ENCODE data around the gene XRCC4. TPM values are rescaled to one million over a fixed set of nuclear protein-coding genes. Genes with fewer than 3 reads are reported as not detected.

Gene XRCC4
- total RNA-seq, 6 experiments from 2014 or later = 13.6 to 17.1 (median 14.4) TPM

DNA sequence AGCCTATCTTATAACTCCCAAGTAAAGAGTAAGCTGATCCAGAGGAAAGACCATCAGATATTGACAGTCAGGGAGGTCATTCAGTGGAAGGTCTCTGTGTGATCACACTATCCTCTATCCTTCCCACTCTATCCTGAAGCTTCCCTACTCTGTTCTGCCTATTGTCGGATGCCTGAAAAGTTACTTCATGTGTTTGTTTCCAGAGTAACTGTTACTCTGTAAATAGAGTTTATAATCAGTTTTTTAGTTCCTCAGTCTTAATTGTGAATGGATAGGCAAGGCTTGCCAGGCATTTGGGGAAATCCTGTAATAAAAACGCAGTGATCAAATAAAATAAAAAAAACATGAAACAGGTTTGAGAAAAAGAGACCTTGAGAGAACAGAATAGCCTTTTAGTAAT is 79.8 kb downstream of the XRCC4 start:
- no peak for DNase-seq
- no peaks in the 10 kb centered on the region for H3K9me3 Mint-ChIP-seq
- no peaks in the 10 kb centered on the region for H3K36me3 Mint-ChIP-seq (ENCODE audit: low read depth)
- H3K4me1 Mint-ChIP-seq (ENCODE audit: low read depth) = no peaks in the 10 kb centered on the region
- TF ChIP-seq, protein P1, sequence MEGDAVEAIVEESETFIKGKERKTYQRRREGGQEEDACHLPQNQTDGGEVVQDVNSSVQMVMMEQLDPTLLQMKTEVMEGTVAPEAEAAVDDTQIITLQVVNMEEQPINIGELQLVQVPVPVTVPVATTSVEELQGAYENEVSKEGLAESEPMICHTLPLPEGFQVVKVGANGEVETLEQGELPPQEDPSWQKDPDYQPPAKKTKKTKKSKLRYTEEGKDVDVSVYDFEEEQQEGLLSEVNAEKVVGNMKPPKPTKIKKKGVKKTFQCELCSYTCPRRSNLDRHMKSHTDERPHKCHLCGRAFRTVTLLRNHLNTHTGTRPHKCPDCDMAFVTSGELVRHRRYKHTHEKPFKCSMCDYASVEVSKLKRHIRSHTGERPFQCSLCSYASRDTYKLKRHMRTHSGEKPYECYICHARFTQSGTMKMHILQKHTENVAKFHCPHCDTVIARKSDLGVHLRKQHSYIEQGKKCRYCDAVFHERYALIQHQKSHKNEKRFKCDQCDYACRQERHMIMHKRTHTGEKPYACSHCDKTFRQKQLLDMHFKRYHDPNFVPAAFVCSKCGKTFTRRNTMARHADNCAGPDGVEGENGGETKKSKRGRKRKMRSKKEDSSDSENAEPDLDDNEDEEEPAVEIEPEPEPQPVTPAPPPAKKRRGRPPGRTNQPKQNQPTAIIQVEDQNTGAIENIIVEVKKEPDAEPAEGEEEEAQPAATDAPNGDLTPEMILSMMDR (IDR thresholded peaks at IDR 0.05) = no peak
- H3K27me3 Mint-ChIP-seq (ENCODE audit: insufficient read depth) = no peaks in the 10 kb centered on the region
- no peak overlapping the region for H3K27ac Mint-ChIP-seq
- no peak overlapping the region for H3K4me3 Mint-ChIP-seq

DNA sequence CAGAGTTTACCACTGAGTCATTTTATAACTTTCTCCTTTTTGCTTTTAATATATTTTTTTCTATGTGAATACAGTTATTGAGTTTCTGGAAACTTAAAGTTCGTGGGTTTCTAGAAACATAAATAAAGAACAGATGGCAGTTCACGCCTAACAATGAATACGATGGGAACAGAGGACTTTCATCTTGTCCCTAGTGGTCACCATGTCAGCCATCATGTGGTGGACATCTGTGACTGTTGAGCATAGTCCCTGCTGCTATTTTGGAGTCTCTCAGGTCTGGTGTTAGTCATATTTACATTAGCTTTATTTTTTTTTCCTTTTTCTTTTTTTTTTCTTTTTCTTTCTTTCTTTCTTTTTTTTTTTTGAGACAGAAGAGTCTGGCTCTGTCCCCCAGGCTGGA is 85.3 kb downstream of the XRCC4 start:
- Mint-ChIP-seq H3K27ac (no peak overlapping the region), H3K9me3 (no peaks in the 10 kb centered on the region), H3K36me3 (ENCODE audit: low read depth) (no peaks in the 10 kb centered on the region), H3K4me3 (no peak overlapping the region), H3K4me1 (ENCODE audit: low read depth) (no peaks in the 10 kb centered on the region), H3K27me3 (ENCODE audit: insufficient read depth) (no peaks in the 10 kb centered on the region; the same call in 1 of the 2 replicates)
- DNase-seq = no peak
- TF ChIP-seq, protein P1 (IDR thresholded peaks at IDR 0.05) = no peak

DNA sequence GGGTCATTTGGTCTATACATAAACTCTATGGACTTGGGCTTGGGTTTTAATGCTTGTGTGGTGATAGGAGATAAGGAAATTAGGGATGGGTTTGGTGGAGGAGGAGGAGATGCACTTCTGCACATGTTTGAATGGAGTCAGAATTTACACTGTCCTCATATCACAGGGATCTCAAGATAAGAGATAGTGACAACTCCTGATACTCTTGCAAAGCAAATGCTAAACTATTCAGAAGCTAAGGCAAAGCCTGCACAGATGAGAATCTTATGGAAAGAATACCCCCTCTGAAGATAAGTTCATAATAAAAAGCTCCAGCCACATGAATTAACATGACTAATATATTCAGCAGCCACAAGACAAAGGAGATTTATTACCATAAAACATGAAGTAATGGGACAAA is 90.2 kb downstream of the XRCC4 start:
- no peaks in the 10 kb centered on the region for H3K36me3 Mint-ChIP-seq (ENCODE audit: low read depth)
- no peaks in the 10 kb centered on the region; the same call in 1 of the 2 replicates for H3K27me3 Mint-ChIP-seq (ENCODE audit: insufficient read depth)
- TF ChIP-seq, protein P1 (IDR thresholded peaks at IDR 0.05) = no peak
- no peak for DNase-seq
- no peaks in the 10 kb centered on the region for H3K9me3 Mint-ChIP-seq
- H3K4me1 Mint-ChIP-seq (ENCODE audit: low read depth) = no peaks in the 10 kb centered on the region
- no peak overlapping the region for H3K4me3 Mint-ChIP-seq
- no peak overlapping the region for H3K27ac Mint-ChIP-seq

DNA sequence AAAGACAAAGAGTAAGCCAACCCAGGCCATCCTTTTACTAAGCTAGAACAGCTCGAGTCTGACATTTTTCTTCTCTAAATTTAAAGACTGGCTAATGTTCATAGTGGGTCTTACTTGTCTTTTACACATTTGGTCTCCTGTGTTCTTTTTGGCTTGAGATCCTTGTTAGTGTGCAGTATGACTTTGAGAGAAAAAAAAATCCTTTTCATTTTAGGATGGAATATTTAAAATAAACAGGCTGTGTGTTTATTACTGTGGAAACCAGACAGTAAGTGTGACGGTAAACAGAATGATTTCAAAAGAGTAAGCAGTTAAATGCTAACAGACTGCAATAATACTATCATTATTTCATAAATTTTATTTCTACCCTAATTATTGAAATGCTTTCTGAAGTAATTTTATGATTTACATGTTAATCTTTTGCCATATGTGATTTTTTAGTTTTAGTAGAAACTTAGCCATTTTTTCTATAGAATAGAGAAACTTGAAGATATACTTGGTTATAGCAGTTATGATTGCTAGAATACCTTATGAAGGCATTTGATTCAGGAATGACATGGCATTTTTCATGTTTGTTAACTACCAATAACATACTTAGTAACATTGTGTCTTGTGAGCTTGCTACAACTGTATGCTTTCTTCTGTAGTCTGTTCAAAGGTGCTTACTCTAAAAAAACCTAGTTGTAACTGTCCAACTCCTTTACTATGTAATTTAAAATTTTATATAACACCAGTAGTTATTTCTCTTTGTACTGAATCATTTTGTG is 92.4 kb downstream of the XRCC4 start:
- Mint-ChIP-seq H3K4me3 (no peak overlapping the region), H3K4me1 (ENCODE audit: low read depth) (no peaks in the 10 kb centered on the region), H3K9me3 (no peaks in the 10 kb centered on the region), H3K27me3 (ENCODE audit: insufficient read depth) (no peaks in the 10 kb centered on the region; the same call in 1 of the 2 replicates), H3K36me3 (ENCODE audit: low read depth) (no peaks in the 10 kb centered on the region), H3K27ac (no peak overlapping the region)
- no peak for DNase-seq
- TF ChIP-seq, protein P1 (IDR thresholded peaks at IDR 0.05) = no peak

DNA sequence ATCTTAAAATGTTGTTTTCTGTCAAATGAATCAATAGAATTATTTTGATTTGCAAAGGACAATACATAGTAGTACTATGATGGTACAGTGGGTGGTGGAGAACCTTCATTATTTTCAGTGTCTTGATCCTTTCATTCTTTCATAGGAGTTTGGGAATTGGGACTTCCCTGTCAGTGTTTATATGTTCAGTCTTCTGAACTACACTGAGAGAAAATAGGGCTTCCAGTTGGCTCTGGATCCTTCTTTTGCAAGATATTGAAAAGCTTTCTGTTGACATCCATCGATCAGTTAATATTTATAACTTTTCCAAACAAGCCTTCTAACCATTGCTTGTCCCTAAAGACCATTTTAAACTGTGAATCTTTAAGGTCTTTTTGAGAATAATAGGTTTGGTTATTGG is 94.7 kb downstream of the XRCC4 start:
- H3K4me1 Mint-ChIP-seq (ENCODE audit: low read depth) = no peaks in the 10 kb centered on the region
- no peaks in the 10 kb centered on the region for H3K9me3 Mint-ChIP-seq
- H3K4me3 Mint-ChIP-seq = no peak overlapping the region
- no peak overlapping the region for H3K27ac Mint-ChIP-seq
- no peaks in the 10 kb centered on the region; the same call in 1 of the 2 replicates for H3K27me3 Mint-ChIP-seq (ENCODE audit: insufficient read depth)
- H3K36me3 Mint-ChIP-seq (ENCODE audit: low read depth) = no peaks in the 10 kb centered on the region
- DNase-seq = no peak
- TF ChIP-seq, protein P1 (IDR thresholded peaks at IDR 0.05) = no peak

Measured in HFFc6 (cell line).